Limb (tissue), 2 donors: ENCODE measurements around the gene KIAA1586.
"Not testable (repeated sequence)": the region's sequence is repeated elsewhere in the genome, so short reads cannot be mapped to it uniquely, and the experiment has no call there.

Experiments
- DNase-seq, 2 donors: peaks; one replicate each; pipeline ENCODE4 v3.0.0-alpha.2; 2016; ENCODE audit errors: extremely low spot score in 2 of 2

The KIAA1586 gene

GRCh38 chr6:57047257-57047585 is 728 bp downstream of the KIAA1586 start:
- not testable (repeated sequence) for DNase-seq

DNA sequence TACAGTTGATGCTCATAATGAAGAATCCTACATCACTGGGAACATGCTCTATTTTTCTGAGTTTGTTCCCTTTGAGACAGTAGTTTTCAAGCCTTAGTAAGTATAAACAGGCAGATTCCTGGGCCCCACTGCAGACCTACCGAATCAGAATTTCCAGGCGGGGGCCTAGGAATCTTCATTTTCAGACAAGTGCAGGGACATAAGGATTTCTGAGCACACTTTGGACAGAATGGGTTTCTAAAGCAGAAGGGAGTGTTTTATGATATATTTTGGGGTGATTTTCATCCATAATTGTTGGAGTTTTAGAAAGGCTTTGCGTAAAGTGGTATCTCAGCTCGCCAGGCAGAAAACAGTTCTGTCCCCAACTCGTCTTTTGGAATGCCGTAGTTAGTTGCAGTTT is 1.4 kb downstream of the KIAA1586 start:
- not testable (repeated sequence) for DNase-seq

GRCh38 chr6:57048577-57048976 is 2.1 kb downstream of the KIAA1586 start:
- DNase-seq, result no peak

DNA sequence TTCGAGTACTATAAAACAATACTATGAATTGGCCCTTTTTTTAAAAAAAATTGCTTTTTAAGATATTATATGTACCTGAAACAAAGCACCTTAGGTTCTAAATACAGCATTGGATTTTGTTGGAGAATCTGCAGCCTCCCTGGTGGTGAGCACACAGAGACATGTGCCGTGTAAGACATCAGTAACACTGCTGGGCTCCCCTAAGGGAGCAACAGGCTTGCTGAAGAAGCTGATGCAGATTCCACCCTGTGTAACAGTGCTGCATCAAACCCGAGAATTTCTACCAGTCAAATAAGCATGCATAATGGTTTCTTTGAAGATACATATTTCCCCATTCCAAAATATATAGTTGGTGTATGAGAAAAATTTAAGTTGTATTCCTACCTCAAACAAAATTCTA is 17.4 kb downstream of the KIAA1586 start:
- DNase-seq, result no peak

DNA sequence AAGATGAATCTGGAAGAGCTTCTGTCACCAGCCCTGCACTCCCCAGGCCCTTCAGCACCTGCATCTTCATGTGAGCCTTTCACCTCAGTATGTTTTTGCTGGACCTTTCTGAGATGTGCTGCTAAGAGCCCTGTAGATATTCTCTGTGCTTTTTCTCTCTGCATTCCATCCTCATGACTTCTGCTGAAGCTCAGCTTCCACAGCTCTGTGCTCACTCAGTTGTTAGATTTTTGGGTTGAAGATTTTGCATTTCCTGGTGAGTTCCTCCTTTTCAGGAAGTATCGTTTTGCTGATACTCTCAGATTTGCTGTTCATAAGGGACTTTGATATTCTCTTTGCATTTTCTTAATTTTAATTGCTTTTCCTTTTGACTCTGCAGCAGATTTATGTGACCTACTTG is 18.3 kb downstream of the KIAA1586 start:
- DNase-seq, result no peak

GRCh38 chr6:57068061-57068460 is 21.6 kb downstream of the KIAA1586 start:
- DNase-seq, result no peak

DNA sequence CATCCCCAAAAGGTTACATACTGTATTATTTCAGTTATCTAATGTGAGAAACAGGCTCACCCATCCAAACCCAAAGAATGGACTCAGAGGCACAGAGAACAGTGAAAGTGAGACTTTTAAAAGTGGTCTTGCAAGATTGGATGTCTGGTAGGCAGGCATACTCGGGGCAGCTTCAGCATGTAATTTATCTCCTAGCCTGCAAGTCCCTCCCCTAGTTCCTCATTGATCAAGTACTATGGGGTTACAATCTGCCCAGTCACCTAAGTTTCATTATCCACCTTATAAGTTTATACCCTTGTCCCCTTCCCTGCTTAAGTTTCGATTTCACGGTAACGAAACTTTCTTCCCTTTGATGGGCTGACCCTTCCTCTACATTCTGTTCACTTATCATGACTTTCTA is 22.7 kb downstream of the KIAA1586 start:
- no peak for DNase-seq

- DNase-seq, result no peak
These were observed 23.4 kb downstream of the KIAA1586 start for GRCh38 chr6:57069920-57070331.

GRCh38 chr6:57072108-57072507 is 25.6 kb downstream of the KIAA1586 start:
- no peak for DNase-seq

- no peak for DNase-seq
These were observed 27.9 kb downstream of the KIAA1586 start for GRCh38 chr6:57074383-57074782.

DNA sequence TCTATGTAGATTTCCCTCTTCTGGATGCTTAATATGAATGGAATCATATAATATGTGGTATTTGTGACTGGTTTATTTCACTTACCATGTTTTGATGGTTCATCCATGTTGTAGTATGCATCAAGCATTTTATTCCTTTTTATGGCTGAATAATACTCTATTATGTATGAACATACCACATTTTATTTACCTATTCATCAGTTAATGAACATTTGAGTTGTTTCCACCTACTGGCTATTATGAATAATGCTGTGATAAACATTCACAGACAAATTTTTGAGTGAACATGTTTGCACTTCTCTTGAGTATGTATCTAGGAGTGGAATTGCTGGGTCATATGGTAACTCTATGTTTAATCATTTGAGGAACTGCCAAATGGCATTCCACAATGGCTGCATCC is 28.6 kb downstream of the KIAA1586 start:
- DNase-seq, result no peak

DNA sequence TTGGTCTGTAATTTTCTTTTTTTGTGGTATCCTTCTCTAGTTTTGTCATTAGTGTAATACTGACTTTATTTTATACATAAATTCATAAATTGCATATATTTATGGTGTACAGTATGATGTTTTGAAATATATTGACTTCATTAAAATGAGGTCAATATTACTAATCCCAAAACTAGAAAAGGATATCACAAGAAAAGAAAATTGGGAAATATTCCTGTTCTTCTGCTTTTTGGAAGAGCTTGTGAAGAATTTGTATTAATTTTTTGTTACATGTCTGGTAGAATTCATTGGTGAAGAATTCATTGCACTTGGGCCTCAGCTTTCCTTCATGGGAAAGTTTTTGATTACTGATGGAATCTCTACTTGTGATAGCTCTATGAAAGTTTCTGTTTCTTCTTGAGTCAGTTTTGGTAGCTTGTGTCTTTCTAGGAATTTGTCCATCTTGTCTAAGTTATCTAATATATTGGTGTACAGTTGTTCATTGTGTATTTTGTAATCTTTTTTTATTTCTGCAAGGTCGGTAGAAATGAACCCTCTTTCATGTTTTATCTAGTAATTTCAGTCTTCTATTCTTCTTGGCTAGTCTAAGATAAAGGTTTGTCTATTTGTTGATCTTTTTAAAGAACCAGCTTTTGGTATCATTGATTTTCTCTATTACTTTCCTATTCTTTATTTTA is 32.2 kb downstream of the KIAA1586 start:
- no peak for DNase-seq

DNA sequence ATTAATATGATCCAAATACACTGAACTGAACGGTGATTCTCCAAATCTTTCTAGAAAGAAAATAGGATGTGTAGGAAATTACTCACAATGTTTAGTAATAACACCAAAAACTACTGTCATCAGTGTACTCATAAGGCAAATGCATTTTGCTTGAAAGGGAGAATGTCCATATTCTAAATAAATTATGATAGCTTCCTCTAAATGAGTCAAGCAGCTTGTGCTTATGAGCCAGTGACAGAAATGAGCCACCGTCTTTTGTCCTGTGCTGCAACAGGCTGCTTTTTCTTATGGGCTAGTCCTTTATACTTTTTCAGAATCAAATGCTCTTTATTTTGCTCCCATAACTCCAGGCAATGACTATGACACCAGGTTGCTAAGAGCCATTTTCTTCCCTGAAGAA is 39.0 kb downstream of the KIAA1586 start:
- DNase-seq, result no peak

DNA sequence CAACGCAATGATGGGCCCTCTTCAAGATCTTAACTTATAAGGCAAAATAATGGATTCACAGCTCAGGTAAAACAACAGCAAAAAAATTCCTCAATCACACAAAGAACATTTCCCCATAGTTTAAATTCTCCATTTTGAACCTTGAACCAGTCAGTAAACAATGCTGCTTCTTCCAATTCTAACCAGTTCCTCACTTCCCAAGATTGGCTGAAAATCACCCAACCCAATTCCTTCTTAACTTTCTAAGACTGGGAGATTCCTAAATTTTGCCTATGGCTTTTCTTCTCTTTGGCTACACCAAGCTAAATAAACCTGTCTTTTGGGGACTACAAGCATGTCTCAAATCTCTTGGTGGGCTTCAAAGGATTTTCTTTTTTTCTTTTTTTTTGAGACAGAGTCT is 40.4 kb downstream of the KIAA1586 start:
- DNase-seq, result no peak

- DNase-seq, result no peak
These were observed 41.4 kb downstream of the KIAA1586 start for GRCh38 chr6:57087916-57088315.

GRCh38 chr6:57089265-57089664 is 42.8 kb downstream of the KIAA1586 start:
- peak in 1 of 2 donors; percentile 9 for DNase-seq

- DNase-seq, result peak; percentile 96 to 99
These were observed 43.4 kb downstream of the KIAA1586 start, which contains the start of gene ZNF451 for GRCh38 chr6:57089687-57090457. ZNF451 (plus strand) TSS chr6:57090188; CDS start chr6:57090254, 66 bp downstream.

DNA sequence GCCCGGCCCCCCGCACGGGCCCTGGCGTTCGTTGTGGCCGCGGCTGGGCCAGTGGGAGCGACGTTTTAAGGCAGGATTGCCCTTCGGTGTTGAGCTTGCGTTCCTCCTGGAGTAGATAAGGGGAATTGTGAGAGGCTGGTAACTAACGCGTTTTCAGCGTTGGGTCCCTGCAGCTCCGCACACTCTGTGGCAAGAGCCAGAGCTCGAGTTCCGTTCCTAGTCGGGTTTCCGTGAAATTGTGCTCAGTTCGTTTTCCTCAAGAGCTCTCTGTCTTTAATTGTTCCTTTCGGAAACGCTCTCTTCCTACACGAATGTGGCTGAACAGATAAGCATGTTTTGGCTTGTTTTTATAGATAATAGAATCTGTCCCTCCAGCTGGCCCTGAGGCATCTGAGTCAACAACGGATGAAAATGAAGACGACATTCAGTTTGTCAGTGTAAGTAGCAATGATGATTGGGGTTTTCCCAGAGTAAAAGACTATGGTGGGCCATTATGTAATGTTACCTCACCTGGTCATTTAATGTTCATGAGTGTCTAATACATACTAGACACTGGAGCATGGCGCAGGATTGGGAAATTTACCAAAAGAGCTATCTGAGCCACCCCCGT is 44.1 kb downstream of the KIAA1586 start:
- DNase-seq, result not testable (repeated sequence)

DNA sequence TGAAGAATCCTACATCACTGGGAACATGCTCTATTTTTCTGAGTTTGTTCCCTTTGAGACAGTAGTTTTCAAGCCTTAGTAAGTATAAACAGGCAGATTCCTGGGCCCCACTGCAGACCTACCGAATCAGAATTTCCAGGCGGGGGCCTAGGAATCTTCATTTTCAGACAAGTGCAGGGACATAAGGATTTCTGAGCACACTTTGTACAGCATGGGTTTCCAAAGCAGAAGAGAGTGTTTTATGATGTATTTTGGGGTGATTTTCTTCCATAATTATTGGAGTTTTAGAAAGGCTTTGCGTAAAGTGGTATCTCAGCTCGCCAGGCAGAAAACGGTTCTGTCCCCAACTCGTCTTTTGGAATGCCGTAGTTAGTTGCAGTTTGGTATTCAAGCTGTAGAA is 44.9 kb downstream of the KIAA1586 start:
- not testable (repeated sequence) for DNase-seq

- no peak for DNase-seq
These were observed 48.2 kb downstream of the KIAA1586 start for GRCh38 chr6:57094689-57095088.

- no peak for DNase-seq
These were observed 51.1 kb downstream of the KIAA1586 start for GRCh38 chr6:57097596-57097995.

DNA sequence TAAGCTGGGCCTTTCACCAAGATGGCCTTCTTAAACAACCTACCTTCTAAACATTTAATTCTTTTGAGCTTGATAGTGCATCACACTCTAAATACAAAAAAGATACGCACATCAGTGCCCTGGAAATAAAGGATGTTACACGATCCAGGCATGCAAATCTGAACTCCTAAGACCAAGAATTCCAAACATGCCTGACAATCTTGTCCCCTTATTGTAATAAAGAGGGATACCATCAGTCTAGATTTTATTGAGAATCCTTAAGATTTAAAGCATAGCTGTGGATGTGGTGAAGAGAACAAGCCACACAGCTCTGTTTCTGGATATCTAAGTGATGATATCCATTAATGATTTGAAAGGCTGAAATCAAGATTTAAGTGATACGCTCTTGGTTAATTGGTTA is 56.5 kb downstream of the KIAA1586 start:
- DNase-seq, result no peak

DNA sequence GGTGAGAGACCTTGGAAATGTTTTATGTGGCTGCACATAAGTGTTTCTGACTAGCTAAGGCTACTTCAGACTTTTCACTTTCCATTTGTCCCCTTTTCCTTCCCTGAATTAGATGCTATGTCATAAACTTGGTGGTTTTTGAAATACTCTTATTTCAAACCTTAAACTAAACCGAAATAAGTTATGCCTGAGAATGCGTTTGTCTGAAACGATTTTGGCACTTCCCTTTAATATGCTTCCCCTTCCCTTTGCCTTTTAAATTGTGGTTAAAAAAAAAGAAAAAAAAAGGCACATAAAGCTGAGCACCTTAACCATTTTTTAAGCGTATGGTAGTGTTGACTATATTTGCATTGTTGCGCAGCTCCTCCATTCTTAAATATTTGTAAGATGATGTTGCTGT is 57.8 kb downstream of the KIAA1586 start:
- no peak for DNase-seq
